HG03108 (cell line): ENCODE data around the gene CCNI2.

Experiments used
- ATAC-seq: cut with Tn5 transposase; IDR thresholded peaks from one replicate; pipeline ENCODE4 v1.9.1; 2021; ENCODE audit warnings: moderate library complexity; ENCODE audit not compliant: unreplicated experiment

Gene CCNI2

DNA sequence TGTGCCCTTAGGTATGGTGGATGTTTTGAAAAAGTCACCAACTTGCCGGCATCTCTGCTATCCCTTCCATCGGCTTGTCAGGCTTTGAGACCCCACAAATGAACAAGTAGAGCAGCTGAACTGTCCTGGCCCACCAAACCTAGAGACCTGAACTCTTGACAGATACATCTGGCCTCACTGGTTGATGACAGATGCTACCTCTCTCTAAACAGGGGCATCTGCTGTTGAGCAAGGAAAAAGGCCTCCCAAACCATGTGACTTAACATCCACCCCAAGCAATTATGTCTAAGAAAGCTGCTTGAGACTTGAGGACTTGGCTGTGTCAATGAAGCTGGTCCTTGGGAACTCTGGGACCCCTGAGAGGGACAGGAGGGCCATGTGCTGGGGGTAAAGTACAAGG is 2.3 kb downstream of the CCNI2 start:
- no peak for ATAC-seq

DNA sequence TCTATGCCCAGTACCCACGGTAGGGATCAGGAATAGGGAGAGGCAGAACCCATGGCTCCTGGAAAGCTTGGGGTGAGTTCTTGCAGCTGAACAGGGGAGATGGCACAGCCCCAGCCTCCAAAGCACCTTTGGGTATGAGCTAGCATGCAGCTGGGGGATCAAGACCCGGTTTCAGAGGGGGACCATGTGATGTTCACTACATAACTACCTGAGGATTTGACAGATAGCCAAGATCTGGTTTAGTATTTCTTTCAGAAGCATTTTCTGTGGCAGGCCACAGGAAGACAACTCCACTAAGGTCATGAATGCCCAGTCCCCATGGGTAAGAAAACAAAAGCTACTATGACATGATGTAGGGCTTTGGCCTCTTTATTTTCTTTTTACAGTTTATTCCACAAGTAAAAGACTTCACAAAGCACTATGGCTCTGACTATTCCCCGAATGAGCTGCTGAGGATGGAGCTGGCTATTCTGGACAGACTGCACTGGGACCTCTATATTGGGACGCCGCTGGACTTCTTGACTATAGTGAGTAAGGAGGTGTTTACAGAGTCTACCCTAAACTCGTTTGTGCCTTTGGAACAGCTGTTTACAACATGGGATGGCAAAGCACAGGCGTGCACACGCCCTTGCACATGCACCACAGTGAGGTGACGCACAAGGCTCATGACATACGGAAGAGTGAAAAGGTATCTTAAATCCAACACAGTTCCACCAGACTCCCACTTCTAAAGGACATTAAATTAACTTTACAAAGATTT is 3.4 kb downstream of the CCNI2 start:
- ATAC-seq = peak; percentile 60

DNA sequence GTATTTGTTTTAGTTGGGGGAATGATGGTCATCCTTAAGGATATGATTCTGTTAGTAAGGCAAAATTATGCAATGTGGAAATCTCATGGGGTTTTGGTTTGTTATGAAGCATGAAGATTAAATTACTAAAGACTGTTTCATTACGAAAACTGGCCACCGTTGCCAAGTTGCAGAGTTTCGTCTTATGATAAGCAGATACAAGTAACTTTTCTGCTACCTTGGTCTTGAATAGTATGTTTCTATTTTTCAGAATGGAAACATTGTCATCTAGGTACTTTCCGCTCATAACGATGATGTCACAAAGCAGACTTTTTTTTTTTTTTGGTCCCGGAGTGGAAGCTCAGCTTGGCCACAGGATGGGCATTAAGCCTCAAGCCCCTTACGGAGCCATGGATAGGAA is 4.2 kb downstream of the CCNI2 start:
- ATAC-seq = peak; percentile 21

DNA sequence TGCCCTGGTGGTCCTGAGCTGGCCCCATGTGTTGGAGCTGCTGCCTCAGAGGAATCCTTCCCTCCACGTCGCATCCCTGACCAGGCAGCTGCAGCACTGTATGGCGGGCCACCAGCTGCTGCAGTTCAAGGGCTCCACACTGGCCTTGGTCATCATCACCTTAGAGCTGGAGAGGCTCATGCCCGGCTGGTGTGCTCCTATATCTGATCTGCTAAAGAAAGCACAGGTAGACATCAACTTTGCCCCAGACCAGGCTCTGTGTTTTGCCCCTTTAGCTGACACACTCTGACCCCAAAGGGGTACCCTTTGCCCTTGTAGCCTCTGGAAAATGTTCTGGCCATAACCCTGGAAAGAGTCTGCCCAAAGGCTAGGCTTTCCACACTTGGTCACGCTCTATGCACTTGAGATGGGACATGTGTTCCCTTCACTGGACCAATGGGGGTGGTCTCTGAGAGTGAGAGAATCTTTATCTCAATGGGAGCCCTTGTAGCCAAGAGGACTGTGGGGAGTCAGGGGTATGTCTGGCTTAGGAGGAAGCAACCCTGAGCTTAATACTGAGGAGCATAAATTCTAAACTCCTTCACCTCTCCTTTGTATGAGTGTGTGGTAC is 4.8 kb downstream of the CCNI2 start:
- ATAC-seq = no peak

DNA sequence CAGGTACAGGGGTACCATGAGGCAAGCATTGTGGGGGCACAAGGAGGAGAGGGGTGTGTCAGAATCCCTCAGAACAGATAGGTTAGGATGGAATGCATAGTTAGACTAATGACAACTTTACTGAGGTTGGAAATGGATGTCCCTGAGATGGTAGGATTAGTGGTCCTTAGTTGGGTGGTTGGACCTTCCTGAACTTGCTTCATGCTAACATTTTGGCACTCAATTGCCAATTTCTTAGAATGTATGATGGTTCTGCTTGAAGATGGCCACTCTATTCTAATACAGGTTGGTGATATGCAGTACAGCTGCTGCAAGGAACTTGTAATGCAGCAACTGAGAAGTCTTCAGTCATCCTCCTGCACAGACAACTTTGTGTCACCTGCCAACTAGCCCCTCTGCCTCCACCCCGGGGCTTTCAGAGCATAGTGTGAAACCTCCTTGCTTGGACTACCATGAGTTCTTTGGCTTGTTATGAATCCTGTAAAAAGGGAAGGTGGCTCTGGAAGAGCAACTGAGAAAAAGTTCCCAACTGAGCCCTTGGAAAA is 5.4 kb downstream of the CCNI2 start:
- no peak for ATAC-seq

DNA sequence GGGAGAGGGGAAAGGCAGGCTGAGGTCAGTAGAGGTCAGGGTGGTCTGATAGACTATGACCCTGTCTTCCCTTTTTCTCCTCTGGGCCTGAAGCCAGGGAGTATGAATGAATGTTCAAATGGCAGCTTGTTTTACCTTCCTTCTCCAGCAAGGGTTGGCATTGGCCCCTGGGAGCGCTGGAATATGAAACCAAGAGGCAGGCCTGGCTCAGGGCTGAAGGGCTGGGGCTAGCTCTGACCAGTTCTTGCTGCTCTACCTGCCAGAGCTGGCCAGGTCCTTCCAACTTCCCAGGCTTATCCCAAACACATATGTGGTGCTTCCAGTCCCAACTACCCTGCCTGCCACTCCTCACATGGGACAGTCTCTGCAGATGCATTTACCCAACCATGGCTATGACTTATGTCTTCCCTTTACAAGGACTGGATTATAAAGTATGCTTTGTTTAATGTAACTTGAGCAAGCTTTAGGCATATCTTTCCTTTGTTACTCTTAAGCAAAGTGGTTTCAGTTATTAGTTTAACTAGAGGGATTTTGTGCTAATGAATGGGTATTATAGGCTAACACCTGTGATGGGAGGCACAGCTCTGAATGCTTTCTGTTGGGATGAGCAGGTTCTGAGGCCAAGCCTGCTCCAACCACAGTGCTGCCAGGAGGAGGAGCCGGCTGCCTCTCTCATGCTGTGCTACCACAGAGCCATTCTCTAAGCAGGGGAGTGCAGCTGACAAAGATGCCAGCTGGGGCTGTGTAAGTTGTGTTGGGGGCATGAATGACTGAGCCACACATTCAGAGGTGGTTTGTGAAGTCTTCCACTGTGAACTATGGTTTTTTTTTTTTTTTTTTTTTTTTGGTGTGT is 6.1 kb downstream of the CCNI2 start:
- ATAC-seq = no peak

DNA sequence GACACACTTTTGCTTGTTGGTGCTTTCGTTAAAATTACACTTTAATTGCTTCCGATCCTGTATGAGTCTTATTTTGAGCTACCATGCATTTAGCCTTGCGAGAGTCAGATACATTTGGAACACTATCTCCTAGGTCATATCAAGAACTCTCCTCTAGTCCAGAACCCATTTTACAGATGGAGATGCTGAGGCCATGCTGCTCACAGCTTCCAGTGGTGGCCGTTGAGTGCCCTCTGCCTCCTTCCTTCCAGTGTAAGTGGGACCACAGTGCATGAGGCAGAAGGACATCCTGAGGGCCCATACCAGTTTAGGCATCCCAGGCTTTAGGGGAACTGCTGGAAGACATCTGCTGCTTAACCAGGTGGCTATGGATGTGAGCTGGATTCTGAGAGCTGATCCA is 6.9 kb downstream of the CCNI2 start:
- ATAC-seq = no peak

DNA sequence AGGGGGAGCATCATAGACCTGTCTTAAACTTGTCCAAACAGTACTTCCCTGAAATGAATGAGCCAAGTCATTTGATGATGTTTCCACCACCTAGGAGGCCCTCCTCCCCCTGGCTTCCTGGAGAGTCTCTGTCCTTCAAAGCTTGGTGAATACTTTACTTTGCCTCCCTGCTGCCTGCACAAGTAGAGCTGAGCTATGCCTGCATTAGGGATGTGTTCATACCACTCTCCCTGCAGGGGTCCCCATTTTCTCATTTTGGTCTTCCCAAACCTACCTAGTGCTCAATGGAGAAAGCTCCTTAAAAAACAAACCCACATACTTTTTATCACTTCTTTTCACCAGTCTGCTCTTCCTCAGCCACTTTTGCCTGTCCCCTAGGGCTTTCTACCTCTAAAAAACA is 7.7 kb downstream of the CCNI2 start:
- ATAC-seq = no peak

DNA sequence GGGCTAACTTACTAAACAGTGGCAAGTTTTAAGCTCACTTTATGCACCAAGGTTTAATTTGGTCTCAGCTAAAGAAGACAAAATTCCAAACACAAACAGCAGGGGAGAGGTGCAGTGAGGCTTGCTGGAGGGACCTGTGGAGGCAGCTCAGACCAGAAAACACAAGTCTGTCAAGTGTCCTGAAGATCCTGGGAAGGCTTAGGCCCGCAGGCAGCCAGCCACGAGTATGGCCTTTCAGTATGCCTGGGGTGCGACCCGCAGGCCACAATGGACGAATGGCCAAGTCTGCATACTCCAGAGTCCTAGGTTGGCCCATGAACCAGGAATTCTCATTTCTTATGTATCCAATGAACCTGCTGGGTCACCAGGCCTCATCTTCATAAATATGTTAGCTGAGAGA is 9.3 kb downstream of the CCNI2 start:
- no peak for ATAC-seq

DNA sequence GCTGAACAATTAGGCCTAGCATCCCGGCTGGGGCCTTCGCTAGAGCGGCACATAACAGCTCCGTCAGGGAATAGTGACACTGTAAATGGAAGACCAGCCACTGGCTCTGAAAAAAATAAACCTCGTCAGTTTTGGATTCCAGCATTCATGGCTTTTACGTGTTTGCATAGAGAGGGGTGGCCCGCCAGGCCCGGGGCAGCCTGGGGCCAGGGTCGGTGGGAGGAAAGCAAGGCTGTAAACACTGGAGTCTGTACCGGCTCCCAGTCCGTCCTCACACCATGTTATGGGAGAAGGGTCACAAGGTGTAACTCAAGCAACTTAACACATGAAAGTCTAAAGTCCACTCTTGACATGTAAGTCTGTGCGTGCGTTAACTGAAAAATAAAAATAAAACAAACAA is 11.2 kb downstream of the CCNI2 start:
- ATAC-seq = no peak

DNA sequence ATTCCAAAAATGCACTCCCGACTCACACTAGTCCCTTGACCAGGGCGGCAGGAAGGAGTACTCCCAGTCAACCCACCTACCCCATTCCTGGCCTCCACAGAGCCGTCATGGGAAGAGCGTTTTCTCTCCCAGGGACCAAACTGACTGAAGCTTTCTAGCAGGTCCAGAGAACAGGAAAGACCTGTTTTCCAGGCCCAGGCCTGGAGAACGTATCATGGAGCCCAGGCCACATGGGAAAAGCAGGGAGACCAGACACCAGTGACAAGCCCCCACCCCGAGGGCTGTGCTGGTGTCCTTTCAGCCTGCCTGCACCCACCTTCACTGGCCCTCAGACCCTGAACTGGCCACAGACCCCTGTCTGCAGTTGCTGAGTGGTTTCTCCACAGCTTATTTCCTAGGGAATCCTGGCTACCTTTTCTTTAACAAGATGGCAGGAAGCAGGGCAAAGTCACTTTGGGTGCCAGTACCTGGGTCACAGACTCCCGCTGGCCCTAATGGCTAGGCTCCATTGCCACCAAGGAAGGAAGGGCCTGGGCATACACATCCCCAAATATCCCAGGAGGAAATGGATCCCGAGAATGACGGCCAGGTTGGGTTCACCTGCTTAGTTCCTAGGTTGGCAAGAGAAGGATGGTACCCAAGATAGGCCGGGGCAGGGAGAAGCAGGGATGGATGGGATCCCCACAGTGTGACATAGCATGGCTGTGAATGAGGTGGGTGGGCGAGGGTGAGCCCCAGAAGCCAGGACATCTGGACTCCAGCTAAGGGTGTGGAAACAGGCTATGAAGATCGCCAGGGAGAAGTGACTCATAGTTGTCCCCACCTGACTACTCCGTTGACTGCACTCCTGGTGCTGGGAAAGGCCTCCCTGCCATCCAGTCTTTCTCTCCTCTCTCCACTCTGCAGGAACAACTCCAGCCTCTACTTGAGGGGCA is 12.2 kb downstream of the CCNI2 start:
- no peak for ATAC-seq

DNA sequence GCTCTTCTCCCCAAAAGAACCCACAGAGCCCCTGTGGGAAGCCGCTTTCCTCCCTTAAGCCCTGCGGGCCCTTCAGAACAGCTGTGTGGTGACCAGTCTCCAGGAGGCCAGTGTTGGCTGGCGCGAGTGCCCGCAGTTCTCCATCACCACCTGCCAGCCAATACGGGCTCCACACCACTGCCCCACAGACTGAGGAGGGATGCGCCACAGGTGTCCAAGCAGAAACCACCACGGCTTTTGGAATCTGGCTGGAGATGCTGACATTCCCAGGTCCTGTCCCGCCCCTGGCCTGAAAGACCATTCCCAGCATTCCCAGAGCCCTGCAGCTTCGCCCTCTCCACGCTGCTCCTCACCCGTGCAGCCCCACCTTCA is 12.8 kb downstream of the CCNI2 start:
- ATAC-seq = no peak

DNA sequence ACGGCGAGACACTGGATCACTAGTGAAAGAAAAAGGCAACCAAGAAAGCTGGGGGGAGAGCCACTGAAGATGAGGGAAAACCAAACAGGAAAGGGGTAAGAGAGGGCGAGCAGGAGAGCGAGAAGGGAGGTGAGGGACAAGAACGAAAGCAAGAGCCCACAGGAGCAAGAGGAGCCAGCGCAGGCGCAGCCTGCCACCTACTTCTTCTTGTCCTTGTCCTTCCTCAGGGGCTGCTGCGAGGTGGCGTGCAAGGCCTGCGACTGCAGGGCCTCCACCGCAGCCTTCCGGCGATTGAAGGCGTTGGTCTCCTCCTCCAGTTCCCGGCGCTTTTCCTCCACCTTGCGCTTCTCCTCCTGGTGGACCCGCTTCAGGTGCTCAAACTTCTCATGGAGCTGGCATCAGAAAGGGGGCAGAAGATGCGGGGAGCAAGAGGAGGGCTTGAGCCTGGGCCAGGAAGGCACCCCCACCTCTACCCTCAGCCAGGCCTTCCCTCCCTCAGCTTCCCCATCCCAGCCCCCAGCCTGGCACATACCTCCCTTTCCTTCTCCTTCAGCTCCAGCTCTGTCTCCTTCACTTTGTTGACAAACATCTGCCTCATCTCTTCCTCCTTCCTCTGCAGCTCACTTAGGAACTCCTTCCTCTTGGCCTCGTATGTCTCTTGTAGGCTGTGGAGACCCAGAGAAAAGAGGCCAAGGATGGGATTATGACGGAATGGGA is 13.5 kb downstream of the CCNI2 start:
- no peak for ATAC-seq

DNA sequence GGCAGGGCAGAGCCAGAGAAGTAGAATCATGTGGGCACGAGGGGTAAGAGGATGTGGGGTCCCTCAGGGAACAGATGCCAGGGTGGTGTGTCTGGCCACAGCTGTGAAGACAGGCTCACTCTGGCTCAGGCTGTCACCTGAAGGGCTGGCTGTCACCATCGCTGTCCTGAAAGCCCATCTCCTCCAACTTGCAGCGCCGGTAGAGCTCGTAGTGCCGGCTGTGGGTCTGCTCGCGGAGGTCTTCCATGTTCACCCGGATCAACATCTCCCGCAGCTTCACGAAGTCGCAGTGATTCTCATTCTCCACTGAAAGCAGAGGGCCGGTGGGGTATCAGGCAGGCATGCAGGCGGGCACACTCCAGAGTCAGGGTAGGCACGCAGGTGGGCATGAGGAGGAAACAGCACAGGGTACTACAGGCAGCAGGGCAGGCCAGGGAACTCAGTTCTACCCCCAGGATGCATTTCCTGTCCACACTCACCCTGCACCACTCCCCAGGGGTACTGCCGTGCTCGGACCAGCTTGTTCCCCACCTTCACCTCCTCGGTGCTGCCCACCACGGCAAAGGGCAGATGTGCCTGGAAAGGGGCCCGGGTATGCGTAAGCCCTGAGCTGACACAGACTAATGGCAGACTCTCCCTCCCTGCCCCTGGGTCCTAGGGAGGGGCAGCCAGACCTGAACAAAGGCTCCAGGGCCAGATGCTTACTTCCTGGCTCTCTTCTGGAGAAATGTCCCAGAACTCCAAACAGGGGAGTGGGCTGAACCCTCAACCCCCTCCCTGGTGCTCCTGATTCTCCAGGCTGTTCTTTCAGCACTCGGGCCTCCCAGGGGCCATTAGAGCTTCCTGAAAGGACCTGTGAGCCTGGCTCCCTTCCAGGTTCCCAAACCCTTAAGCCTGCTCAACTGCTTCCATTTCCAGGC is 14.4 kb downstream of the CCNI2 start:
- ATAC-seq = no peak

DNA sequence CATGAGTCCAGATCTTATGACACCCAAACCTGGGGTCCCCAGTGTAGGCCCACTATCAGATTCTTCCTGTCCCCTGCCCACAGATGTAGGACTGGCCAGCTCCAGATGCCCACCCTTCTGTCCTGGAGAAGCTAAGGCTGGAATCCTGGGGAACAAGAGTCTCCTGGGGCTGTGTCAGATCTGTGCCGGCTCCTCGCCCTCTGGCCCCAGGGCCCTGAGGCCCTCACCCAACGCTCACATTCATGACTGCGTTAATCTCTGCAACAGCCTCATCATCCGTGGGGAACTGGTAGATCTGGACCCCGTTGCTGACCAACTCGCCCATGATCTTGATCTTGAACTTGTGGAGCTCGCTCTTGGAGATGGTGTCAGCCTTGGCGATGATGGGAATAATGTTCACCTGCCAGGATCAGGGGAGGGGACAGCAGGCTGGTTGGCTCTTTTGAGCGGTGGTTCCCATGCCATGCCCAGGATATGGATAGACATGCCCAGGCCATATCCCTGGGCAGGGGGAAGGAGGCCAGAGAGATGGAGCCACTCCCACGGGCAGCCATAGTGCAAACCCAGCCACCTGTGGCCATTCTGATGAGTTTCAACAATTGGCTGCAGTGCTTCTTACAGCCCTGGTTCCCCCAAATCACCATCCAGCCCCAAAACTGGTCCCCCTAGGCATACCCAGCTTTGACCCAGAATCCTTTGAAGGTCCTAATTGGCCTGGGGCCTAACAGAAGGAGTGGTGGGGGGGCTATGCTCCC is 15.2 kb downstream of the CCNI2 start:
- ATAC-seq = no peak

DNA sequence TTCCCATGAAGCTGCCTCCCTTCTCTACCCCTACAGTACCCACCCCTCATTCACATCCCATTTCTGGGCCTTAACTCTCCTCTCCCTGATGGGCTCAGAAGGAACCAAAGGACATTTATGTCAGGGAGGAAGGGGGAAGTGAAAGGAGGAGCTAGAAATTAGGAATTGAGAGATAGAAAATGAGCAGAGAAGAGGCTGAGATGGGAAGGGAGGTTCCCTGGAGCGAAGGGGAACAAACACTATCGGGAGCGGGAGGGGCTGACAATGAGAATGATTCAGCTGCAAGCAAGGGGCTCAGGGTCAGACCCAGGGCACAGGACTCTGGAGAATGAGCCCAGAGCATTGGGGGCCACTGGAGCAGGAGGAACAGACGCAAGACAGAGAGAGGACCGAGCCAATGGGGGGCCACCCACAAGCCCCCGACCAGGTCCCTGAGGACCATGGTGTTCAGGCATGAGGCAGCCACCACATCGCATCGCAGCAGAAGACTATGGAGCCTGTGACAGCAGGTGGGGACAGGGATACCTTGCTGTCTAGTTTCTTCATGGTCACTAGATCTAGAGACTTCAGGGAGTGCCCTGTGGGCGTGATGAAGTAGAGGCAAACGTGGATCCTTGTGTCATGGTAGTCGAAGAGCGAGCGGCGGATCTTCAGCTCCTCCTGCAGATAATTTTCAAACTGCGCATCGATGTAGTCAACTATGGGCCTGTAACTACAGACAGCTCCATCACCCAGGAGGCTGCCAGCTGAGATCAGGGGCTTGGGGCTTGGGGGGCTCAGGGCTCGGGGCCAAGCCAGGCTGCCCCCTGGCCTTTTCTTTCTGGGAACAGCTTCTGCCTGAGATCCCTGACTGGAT is 16.2 kb downstream of the CCNI2 start:
- ATAC-seq = no peak

DNA sequence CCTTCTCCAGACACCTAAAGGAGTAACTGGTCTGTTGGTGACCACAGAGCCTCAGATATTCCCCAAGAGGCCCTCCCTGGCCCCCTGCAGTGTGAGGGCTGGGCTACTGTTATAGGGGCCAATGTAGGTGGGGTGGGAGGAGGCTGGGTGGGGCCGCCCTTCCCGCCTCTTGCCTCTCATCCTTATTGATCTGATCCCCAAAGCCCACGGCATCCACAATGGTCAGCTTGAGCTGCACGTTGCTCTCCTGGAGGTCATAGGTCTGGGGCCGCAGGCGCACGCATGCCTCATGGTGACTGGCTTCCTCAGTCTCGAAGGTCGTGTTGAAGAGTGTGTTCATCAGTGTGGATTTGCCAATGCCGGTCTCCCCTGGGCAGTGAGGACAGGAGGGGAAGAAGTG is 16.8 kb downstream of the CCNI2 start:
- no peak for ATAC-seq
